OCI-LY1 (cell line): Measurements from ENCODE around the gene PAFAH2.

Experiments
- EZH2 ChIP-seq: fragments of 200-600 bp; sonication (generic), shearing (Covaris generic); IDR thresholded peaks from 2 replicates; pipeline ENCODE4 v1.8.0; 2017; ENCODE audit warnings: borderline replicate concordance, mixed run types, mild to moderate bottlenecking, antibody characterized with exemption, low read length, moderate library complexity, mixed read lengths
- TF ChIP-seq, protein P1 (sequence below): fragments of 200-600 bp; sonication (generic), shearing (Covaris generic); IDR thresholded peaks from 2 replicates; pipeline ENCODE4 v1.5.1; 2017; ENCODE audit warnings: mild to moderate bottlenecking, antibody characterized with exemption, low read length, moderate library complexity, mixed read lengths

DNA sequence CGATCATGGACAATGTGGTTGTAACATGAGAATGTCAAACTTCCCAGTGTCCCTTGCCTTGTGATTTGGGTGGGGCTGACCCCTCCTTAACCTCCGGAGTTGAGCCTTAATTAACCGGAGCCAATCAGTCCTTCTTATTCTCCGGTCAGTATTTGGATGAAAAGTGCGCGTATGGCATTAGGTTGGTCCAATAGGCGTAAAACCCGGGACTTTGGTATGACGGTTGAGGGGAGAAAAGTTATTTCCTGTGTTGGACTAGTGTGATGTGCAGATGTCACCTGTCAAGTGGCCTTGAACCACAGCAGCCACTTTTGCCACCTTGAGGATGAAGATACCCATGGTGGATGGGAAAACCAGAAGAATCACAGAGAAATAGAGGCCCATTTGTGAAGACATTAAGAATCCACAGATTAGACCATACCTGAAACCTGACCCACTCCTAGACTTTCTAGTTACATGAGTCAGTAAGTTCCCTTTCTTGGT lies 5.1 kb downstream of the PAFAH2 start:
- TF ChIP-seq, protein P1, sequence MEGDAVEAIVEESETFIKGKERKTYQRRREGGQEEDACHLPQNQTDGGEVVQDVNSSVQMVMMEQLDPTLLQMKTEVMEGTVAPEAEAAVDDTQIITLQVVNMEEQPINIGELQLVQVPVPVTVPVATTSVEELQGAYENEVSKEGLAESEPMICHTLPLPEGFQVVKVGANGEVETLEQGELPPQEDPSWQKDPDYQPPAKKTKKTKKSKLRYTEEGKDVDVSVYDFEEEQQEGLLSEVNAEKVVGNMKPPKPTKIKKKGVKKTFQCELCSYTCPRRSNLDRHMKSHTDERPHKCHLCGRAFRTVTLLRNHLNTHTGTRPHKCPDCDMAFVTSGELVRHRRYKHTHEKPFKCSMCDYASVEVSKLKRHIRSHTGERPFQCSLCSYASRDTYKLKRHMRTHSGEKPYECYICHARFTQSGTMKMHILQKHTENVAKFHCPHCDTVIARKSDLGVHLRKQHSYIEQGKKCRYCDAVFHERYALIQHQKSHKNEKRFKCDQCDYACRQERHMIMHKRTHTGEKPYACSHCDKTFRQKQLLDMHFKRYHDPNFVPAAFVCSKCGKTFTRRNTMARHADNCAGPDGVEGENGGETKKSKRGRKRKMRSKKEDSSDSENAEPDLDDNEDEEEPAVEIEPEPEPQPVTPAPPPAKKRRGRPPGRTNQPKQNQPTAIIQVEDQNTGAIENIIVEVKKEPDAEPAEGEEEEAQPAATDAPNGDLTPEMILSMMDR = no peak
- TF ChIP-seq EZH2 = no peak
